GM23338 (cell line): ENCODE results near the gene IBA57. TPM values are rescaled to one million over a fixed set of nuclear protein-coding genes. Genes with fewer than 3 reads are reported as not detected.

Experiments
- ATAC-seq: fragments of 200-7000 bp; cut with Tn5 transposase; 3 replicates; pipeline ENCODE4 v1.9.1; 2020
- DNase-seq: peaks from one replicate; pipeline ENCODE4 v3.0.0-alpha.2; 2015; ENCODE audit warnings: low spot score
- H2AFZ ChIP-seq: fragments of 200-600 bp; sonication (generic); 2 replicates; pipeline ENCODE4 v1.8.0; 2016; ENCODE audit warnings: antibody characterized with exemption, mild to moderate bottlenecking, moderate library complexity
- H3F3A ChIP-seq: fragments of 200-600 bp; sonication (generic); replicated peaks from 2 replicates; pipeline ENCODE4 v1.8.0; 2017; ENCODE audit warnings: antibody characterized with exemption, mixed run types, low read depth
- H3K27ac ChIP-seq: fragments of 200-600 bp; sonication (generic); 2 replicates; pipeline ENCODE4 v1.6.1; 2016; ENCODE audit warnings: low read depth
- H3K27me3 ChIP-seq: fragments of 200-600 bp; sonication (generic); 2 replicates; pipeline ENCODE4 v1.8.0; 2016; ENCODE audit warnings: mild to moderate bottlenecking, mixed run types, moderate library complexity; ENCODE audit not compliant: insufficient read depth
- H3K36me3 ChIP-seq: fragments of 200-600 bp; sonication (generic); 2 replicates; pipeline ENCODE4 v1.8.0; 2016; ENCODE audit warnings: mild to moderate bottlenecking; ENCODE audit not compliant: insufficient read depth
- H3K4me1 ChIP-seq: fragments of 200-600 bp; sonication (generic); 2 replicates; pipeline ENCODE4 v1.8.0; 2016; ENCODE audit warnings: mild to moderate bottlenecking, moderate library complexity; ENCODE audit not compliant: insufficient read depth
- H3K4me2 ChIP-seq: fragments of 200-600 bp; sonication (generic); 2 replicates; pipeline ENCODE4 v1.7.1; 2017; ENCODE audit warnings: mixed run types
- H3K4me3 ChIP-seq: fragments of 200-600 bp; sonication (generic); 2 replicates; pipeline ENCODE4 v1.6.1; 2016; ENCODE audit warnings: mixed run types
- H3K79me2 ChIP-seq: fragments of 200-600 bp; sonication (generic); replicated peaks from 2 replicates; pipeline ENCODE4 v1.8.0; 2017; ENCODE audit warnings: mild to moderate bottlenecking; ENCODE audit not compliant: insufficient read depth
- H3K9me2 ChIP-seq: fragments of 200-600 bp; sonication (generic); 2 replicates; pipeline ENCODE4 v1.8.0; 2017; ENCODE audit not compliant: insufficient read depth
- H4K20me1 ChIP-seq: fragments of 200-600 bp; sonication (generic); replicated peaks from 2 replicates; pipeline ENCODE4 v1.8.0; 2017; ENCODE audit warnings: mild to moderate bottlenecking; ENCODE audit not compliant: insufficient read depth
- H3K27ac Mint-ChIP-seq: 2 replicates; pipeline ENCODE4 v1.8.0; 2020; ENCODE audit warnings: inconsistent platforms, mild to moderate bottlenecking, moderate library complexity, mixed read lengths
- H3K27me3 Mint-ChIP-seq: 3 replicates; pipeline ENCODE4 v1.8.0; 2022; ENCODE audit warnings: low read depth, mild to moderate bottlenecking, moderate library complexity, mixed read lengths, inconsistent platforms; ENCODE audit not compliant: insufficient read depth, poor library complexity
- H3K36me3 Mint-ChIP-seq: 3 replicates; pipeline ENCODE4 v1.8.0; 2021; ENCODE audit warnings: low read depth, mild to moderate bottlenecking, inconsistent platforms, moderate library complexity, mixed read lengths
- H3K4me1 Mint-ChIP-seq: 3 replicates; pipeline ENCODE4 v1.8.0; 2020; ENCODE audit warnings: mild to moderate bottlenecking, inconsistent platforms, mixed read lengths
- H3K4me3 Mint-ChIP-seq: 3 replicates; pipeline ENCODE4 v1.8.0; 2021; ENCODE audit warnings: moderate library complexity, mild to moderate bottlenecking, inconsistent platforms, mixed read lengths
- H3K9me3 Mint-ChIP-seq: 3 replicates; pipeline ENCODE4 v1.8.0; 2020; ENCODE audit warnings: moderate library complexity, mild to moderate bottlenecking, inconsistent platforms, mixed read lengths
- CREB1 ChIP-seq: fragments of 250-450 bp; sonication (Bioruptor Pico); IDR thresholded peaks from 2 replicates; pipeline ENCODE4 v1.5.0; 2020; ENCODE audit warnings: low read depth, mild to moderate bottlenecking, moderate library complexity
- CTCF ChIP-seq, 2 experiments: fragments of 200-600 bp in 1 of 2; sonication (generic) in 1 of 2; conservative IDR thresholded peaks; 2 replicates each; pipeline versions ENCODE4 v1.5.1 to v1.6.1; 2016 to 2017; ENCODE audit warnings: antibody characterized with exemption in 2 of 2, low read depth in 2 of 2, mild to moderate bottlenecking in 2 of 2, moderate library complexity in 1 of 2
- EZH2 ChIP-seq: fragments of 200-600 bp; sonication (generic); IDR thresholded peaks from one replicate; pipeline ENCODE4 v1.8.0; 2017; ENCODE audit warnings: antibody characterized with exemption, mild to moderate bottlenecking, low read depth; ENCODE audit not compliant: unreplicated experiment
- EZH2phosphoT487 ChIP-seq: fragments of 200-600 bp; sonication (generic); IDR thresholded peaks from one replicate; pipeline ENCODE4 v1.8.1; 2018; ENCODE audit warnings: antibody characterized with exemption; ENCODE audit not compliant: unreplicated experiment
- JUNB ChIP-seq: IDR thresholded peaks from one replicate; pipeline ENCODE4 v1.6.1; 2016; ENCODE audit warnings: antibody characterized with exemption; ENCODE audit not compliant: unreplicated experiment
- NANOG ChIP-seq: IDR thresholded peaks from 2 replicates; pipeline ENCODE4 v1.6.1; 2016; ENCODE audit warnings: antibody characterized with exemption, borderline replicate concordance
- POLR2AphosphoS5 ChIP-seq: IDR thresholded peaks from 2 replicates; pipeline ENCODE4 v1.6.1; 2016; ENCODE audit warnings: antibody characterized with exemption, low read depth
- REST ChIP-seq: IDR thresholded peaks from one replicate; pipeline ENCODE4 v1.6.1; 2018; ENCODE audit warnings: antibody characterized with exemption; ENCODE audit not compliant: unreplicated experiment
- STAT1 ChIP-seq: IDR thresholded peaks from one replicate; pipeline ENCODE4 v1.6.1; 2016; ENCODE audit warnings: antibody characterized with exemption; ENCODE audit not compliant: unreplicated experiment
- ZNF114 ChIP-seq: fragments of 250-450 bp; sonication (Bioruptor Pico); IDR thresholded peaks from 2 replicates; pipeline ENCODE4 v1.5.0; 2020; ENCODE audit warnings: mild to moderate bottlenecking, moderate library complexity
- ZNF331 ChIP-seq: fragments of 250-450 bp; sonication (Bioruptor Pico); IDR thresholded peaks from 2 replicates; pipeline ENCODE4 v1.5.0; 2020; ENCODE audit warnings: low read depth, mild to moderate bottlenecking, moderate library complexity
- polyA plus RNA-seq: library from polyadenylated mRNA; unstranded; fragments of >200 nt; fragmentation: Nextera tagmentation; extraction: Ambion mirVana; gene quantifications from 2 replicates; pipeline ENCODE4 v1.2.1, GENCODE V29; 2016
- total RNA-seq: library from RNA; depleted of rRNA; stranded (reverse); fragments of >200 nt; shearing (Covaris generic); gene quantifications from 2 replicates; pipeline ENCODE4 v1.2.3, GENCODE V29; 2014
- TF ChIP-seq, protein P1 (sequence below): fragments of 250-450 bp; sonication (Bioruptor Pico); IDR thresholded peaks from 2 replicates; pipeline ENCODE4 v1.5.0; 2020; ENCODE audit warnings: mild to moderate bottlenecking, moderate library complexity
- TF ChIP-seq, protein P2 (sequence below): IDR thresholded peaks from 2 replicates; pipeline ENCODE4 v1.6.1; 2016; ENCODE audit warnings: antibody characterized with exemption

IBA57 gene
- total and polyA plus RNA-seq, 2 experiments from 2014 or later = 1.1 to 10.3 TPM

GRCh38 chr1:228163007-228163753 lies 2.4 kb upstream of the IBA57 start:
- Histone ChIP-seq H3K4me3 (no peak overlapping the region), H3K36me3 (no peaks in the 10 kb centered on the region), H3K27me3 (peaks cover 17% of the 10 kb centered on the region), H4K20me1 (no peaks in the 10 kb centered on the region; the same call in 1 of the 2 replicates), H3K79me2 (peaks cover 16% of the 10 kb centered on the region), H3K4me1 (peaks cover 8% of the 10 kb centered on the region; the same call in 1 of the 2 replicates), H3F3A (0 out of 2 replicates have a peak, but pooled peaks cover 2% of the 10 kb centered on the region), H2AFZ (no peak overlapping the region), H3K27ac (no peak overlapping the region), H3K4me2 (0 out of 2 replicates have a peak overlapping the region, but pooled peaks have one; percentile 60), H3K9me2 (no peaks in the 10 kb centered on the region)
- H3K9me3 Mint-ChIP-seq = no peaks in the 10 kb centered on the region
- H3K4me3 Mint-ChIP-seq = no peak overlapping the region
- DNase-seq (peak; percentile 19), ATAC-seq (no peak)
- H3K27ac Mint-ChIP-seq = no peak overlapping the region; the same call in 1 of the 2 replicates
- TF ChIP-seq, protein P1, sequence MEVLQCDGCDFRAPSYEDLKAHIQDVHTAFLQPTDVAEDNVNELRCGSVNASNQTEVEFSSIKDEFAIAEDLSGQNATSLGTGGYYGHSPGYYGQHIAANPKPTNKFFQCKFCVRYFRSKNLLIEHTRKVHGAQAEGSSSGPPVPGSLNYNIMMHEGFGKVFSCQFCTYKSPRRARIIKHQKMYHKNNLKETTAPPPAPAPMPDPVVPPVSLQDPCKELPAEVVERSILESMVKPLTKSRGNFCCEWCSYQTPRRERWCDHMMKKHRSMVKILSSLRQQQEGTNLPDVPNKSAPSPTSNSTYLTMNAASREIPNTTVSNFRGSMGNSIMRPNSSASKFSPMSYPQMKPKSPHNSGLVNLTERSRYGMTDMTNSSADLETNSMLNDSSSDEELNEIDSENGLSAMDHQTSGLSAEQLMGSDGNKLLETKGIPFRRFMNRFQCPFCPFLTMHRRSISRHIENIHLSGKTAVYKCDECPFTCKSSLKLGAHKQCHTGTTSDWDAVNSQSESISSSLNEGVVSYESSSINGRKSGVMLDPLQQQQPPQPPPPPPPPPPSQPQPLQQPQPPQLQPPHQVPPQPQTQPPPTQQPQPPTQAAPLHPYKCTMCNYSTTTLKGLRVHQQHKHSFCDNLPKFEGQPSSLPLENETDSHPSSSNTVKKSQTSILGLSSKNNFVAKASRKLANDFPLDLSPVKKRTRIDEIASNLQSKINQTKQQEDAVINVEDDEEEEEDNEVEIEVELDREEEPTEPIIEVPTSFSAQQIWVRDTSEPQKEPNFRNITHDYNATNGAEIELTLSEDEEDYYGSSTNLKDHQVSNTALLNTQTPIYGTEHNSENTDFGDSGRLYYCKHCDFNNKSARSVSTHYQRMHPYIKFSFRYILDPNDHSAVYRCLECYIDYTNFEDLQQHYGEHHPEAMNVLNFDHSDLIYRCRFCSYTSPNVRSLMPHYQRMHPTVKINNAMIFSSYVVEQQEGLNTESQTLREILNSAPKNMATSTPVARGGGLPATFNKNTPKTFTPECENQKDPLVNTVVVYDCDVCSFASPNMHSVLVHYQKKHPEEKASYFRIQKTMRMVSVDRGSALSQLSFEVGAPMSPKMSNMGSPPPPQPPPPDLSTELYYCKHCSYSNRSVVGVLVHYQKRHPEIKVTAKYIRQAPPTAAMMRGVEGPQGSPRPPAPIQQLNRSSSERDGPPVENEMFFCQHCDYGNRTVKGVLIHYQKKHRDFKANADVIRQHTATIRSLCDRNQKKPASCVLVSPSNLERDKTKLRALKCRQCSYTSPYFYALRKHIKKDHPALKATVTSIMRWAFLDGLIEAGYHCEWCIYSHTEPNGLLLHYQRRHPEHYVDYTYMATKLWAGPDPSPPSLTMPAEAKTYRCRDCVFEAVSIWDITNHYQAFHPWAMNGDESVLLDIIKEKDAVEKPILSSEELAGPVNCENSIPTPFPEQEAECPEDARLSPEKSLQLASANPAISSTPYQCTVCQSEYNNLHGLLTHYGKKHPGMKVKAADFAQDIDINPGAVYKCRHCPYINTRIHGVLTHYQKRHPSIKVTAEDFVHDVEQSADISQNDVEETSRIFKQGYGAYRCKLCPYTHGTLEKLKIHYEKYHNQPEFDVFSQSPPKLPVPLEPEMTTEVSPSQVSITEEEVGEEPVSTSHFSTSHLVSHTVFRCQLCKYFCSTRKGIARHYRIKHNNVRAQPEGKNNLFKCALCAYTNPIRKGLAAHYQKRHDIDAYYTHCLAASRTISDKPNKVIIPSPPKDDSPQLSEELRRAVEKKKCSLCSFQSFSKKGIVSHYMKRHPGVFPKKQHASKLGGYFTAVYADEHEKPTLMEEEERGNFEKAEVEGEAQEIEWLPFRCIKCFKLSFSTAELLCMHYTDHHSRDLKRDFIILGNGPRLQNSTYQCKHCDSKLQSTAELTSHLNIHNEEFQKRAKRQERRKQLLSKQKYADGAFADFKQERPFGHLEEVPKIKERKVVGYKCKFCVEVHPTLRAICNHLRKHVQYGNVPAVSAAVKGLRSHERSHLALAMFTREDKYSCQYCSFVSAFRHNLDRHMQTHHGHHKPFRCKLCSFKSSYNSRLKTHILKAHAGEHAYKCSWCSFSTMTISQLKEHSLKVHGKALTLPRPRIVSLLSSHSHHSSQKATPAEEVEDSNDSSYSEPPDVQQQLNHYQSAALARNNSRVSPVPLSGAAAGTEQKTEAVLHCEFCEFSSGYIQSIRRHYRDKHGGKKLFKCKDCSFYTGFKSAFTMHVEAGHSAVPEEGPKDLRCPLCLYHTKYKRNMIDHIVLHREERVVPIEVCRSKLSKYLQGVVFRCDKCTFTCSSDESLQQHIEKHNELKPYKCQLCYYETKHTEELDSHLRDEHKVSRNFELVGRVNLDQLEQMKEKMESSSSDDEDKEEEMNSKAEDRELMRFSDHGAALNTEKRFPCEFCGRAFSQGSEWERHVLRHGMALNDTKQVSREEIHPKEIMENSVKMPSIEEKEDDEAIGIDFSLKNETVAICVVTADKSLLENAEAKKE (CRISPR knock-in tag) = no peak
- TF ChIP-seq CREB1 = no peak
- TF ChIP-seq POLR2AphosphoS5 = no peak
- TF ChIP-seq NANOG = no peak
- no peak for TF ChIP-seq JUNB
- no peak for TF ChIP-seq EZH2
- no peak for TF ChIP-seq STAT1
- TF ChIP-seq REST = no peak
- no peak for TF ChIP-seq CTCF (conservative IDR thresholded peaks at IDR 0.05; ENCODE audit: low read depth in 2 of 2)
- no peak for TF ChIP-seq ZNF331 (CRISPR knock-in tag)
- TF ChIP-seq, protein P2, sequence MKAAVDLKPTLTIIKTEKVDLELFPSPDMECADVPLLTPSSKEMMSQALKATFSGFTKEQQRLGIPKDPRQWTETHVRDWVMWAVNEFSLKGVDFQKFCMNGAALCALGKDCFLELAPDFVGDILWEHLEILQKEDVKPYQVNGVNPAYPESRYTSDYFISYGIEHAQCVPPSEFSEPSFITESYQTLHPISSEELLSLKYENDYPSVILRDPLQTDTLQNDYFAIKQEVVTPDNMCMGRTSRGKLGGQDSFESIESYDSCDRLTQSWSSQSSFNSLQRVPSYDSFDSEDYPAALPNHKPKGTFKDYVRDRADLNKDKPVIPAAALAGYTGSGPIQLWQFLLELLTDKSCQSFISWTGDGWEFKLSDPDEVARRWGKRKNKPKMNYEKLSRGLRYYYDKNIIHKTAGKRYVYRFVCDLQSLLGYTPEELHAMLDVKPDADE = no peak
- TF ChIP-seq EZH2phosphoT487 = no peak
- no peak for TF ChIP-seq ZNF114 (CRISPR knock-in tag)
- peaks cover 10% of the 10 kb centered on the region; the same call in 2 of the 3 replicates for H3K4me1 Mint-ChIP-seq
- peaks cover 12% of the 10 kb centered on the region for H3K27me3 Mint-ChIP-seq
- H3K36me3 Mint-ChIP-seq = no peaks in the 10 kb centered on the region; the same call in 2 of the 3 replicates
